LNCAP (cell line): ENCODE results near the gene KDM5B.

ENCODE experiments used
- CTCF ChIP-seq: fragments of 450-650 bp; IDR thresholded peaks from 2 replicates; pipeline ENCODE4 v1.5.1; 2017; ENCODE audit warnings: mild to moderate bottlenecking

KDM5B gene

GRCh38 chr1:202831906-202832305, 23.7 kb upstream of the KDM5B start:
- TF ChIP-seq CTCF = no peak

- TF ChIP-seq CTCF = no peak
Observed at GRCh38 chr1:202825748-202826147, 17.5 kb upstream of the KDM5B start.

- no peak for TF ChIP-seq CTCF
Observed at GRCh38 chr1:202821467-202821866, 13.2 kb upstream of the KDM5B start.

GRCh38 chr1:202818819-202819218, 10.6 kb upstream of the KDM5B start:
- no peak for TF ChIP-seq CTCF

GRCh38 chr1:202815120-202815519, 6.9 kb upstream of the KDM5B start:
- TF ChIP-seq CTCF = no peak

- TF ChIP-seq CTCF = no peak
Observed at GRCh38 chr1:202812176-202813026, 4.2 kb upstream of the KDM5B start.

- TF ChIP-seq CTCF = no peak
Observed at GRCh38 chr1:202811296-202812175, 3.3 kb upstream of the KDM5B start.
